Vagina (tissue), 2 donors: ENCODE measurements around the gene TRPM2.

Experiments
- POLR2A ChIP-seq, 2 donors: fragments of 450-650 bp; IDR thresholded peaks; one replicate each; pipeline ENCODE4 v1.6.1; 2017; ENCODE audit warnings: antibody characterized with exemption in 2 of 2, mild to moderate bottlenecking in 2 of 2, moderate library complexity in 2 of 2
- TF ChIP-seq, protein P1 (sequence below), 3 experiments: fragments of 450-650 bp in 2 of 3; fragments of 200-600 bp in 1 of 3; sonication (generic) in 1 of 3; IDR thresholded peaks; one replicate each; pipeline ENCODE4 v1.5.1; 2017 to 2019; ENCODE audit warnings: antibody characterized with exemption in 3 of 3, mild to moderate bottlenecking in 2 of 3, moderate library complexity in 2 of 3

DNA sequence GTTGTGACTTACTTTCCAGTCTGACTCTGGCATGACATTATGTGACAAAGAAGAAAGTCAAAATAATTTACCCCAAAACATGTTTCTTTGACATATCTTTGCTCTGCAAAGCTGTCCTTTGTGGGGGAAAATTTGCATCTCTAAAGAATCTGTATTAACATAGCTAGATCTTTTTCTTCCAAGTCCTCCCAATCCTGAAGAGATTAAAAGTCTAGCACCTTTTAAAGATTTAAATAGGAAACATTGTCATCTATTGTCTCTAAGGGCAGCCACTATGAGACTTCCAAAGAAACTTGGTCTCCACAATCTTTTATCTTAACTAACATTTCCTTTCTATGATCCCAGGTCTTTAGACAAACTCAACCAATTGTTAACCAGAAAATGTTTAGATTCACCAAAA, 117.9 kb downstream of the TRPM2 start:
- TF ChIP-seq, protein P1, sequence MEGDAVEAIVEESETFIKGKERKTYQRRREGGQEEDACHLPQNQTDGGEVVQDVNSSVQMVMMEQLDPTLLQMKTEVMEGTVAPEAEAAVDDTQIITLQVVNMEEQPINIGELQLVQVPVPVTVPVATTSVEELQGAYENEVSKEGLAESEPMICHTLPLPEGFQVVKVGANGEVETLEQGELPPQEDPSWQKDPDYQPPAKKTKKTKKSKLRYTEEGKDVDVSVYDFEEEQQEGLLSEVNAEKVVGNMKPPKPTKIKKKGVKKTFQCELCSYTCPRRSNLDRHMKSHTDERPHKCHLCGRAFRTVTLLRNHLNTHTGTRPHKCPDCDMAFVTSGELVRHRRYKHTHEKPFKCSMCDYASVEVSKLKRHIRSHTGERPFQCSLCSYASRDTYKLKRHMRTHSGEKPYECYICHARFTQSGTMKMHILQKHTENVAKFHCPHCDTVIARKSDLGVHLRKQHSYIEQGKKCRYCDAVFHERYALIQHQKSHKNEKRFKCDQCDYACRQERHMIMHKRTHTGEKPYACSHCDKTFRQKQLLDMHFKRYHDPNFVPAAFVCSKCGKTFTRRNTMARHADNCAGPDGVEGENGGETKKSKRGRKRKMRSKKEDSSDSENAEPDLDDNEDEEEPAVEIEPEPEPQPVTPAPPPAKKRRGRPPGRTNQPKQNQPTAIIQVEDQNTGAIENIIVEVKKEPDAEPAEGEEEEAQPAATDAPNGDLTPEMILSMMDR (IDR thresholded peaks at IDR 0.05) = no peak
- TF ChIP-seq POLR2A (IDR thresholded peaks at IDR 0.05) = no peak
